RPMI7951 (cell line): Measurements from ENCODE around the gene PDZRN3. TPM values are rescaled to one million over a fixed set of nuclear protein-coding genes. Genes with fewer than 3 reads are reported as not detected.

Experiments used
- DNase-seq: peaks from one replicate; pipeline ENCODE4 v3.0.0-alpha.2; 2012; ENCODE audit warnings: low read depth
- total RNA-seq: library from RNA; depleted of rRNA; stranded (reverse); fragments of >200 nt; shearing (Covaris generic); gene quantifications from 2 replicates; pipeline ENCODE4 v1.2.3, GENCODE V29; 2014

PDZRN3 gene
- total RNA-seq, 1 experiment from 2014 or later: 3.8 TPM

GRCh38 chr3:73461547-73461946, 163.2 kb downstream of the PDZRN3 start:
- DNase-seq: no peak

GRCh38 chr3:73459711-73460110, 165.0 kb downstream of the PDZRN3 start:
- no peak for DNase-seq

- DNase-seq: no peak
Observed at GRCh38 chr3:73453666-73454065, 171.1 kb downstream of the PDZRN3 start.

GRCh38 chr3:73452729-73453128, 172.0 kb downstream of the PDZRN3 start:
- no peak for DNase-seq

GRCh38 chr3:73451301-73451944, 173.3 kb downstream of the PDZRN3 start:
- no peak for DNase-seq

DNA sequence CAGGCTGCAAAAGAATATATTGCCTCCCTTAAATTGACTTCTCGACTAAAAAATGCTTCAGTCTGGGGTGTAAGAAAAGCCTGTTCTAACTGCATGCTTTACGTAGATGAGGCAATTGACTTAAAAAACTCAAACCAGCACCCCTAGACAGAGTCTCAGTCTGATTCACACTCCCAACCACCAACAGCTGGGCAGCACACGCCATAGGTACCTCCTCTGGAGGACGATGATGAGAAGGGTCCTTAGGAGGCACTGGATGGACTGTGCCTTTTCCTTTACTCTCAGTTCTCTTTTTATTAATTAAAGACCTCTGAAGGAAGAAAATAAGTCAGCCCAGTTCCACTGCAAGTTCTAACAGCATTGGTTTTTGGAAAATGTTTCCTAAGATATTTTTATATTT, 175.0 kb downstream of the PDZRN3 start:
- no peak for DNase-seq

GRCh38 chr3:73448761-73449301, 175.9 kb downstream of the PDZRN3 start:
- no peak for DNase-seq

DNA sequence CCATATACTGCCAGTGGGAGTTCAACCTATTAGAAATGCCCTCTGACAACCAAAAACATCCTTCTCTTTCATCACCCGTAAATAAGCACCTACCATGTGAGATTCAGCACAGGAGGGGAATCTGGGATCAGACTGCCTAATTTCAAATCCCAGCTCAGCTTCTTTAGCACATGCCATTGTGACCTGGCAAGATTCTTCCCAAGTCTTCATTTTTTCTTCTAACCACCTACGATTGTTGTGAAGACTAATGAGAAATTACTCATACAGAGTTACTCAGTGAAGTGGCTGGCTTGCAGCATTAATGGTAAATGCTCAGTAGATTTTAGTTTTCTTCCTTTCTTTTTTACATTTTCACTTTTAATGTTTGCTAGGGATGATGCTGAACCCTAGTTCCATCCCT, 176.7 kb downstream of the PDZRN3 start:
- no peak for DNase-seq

GRCh38 chr3:73447111-73447510, 177.6 kb downstream of the PDZRN3 start:
- DNase-seq: no peak

DNA sequence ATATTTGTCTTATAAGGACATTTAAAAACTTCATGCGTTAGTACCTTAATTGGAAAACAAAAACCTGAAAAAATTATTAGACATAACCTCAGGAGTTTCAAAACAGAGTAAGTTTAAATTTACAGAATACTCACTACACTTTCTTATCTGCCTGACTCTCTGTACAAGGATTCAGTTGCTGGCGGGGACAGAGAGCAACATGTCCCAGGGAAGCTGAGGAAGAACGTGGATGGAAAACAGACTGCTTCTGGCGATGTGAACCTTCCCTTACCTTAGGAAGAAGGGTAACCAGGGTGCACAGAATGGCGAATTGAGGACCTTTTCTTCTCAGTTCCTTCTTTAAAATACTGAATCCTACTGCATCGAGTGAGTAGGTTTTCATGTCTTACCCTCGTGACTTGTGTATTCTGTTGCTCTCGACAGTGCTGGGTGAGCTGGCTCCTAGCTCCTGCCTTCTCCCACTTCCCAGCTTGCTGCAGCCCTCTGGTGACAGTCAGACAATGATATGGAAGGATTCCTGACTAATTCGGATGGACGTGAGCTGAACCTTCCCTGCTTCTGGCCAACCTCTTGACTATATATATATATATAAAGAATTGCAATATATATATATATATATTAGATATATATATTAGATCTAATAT, 178.2 kb downstream of the PDZRN3 start:
- no peak for DNase-seq

DNA sequence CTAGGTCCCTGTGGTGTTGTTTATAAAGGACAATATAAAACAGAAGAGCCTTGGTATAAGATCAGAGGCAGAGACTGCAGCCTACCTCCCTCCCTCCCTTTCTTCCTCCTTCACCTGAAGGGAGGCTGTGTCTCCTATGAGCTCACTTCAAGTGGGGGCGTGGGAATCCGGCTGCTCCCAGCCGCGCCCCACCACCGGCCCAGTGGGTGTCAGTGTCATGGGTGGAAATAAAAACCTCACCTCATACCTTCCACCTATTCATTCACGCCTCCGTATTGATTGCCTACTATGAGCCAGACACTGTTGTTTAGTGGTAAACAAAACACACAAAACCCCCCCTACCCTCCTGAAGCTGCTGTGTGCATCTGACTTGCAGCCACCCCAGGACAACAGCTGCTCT, 181.9 kb downstream of the PDZRN3 start:
- DNase-seq: no peak

- no peak for DNase-seq
Observed at GRCh38 chr3:73442152-73442551, 182.6 kb downstream of the PDZRN3 start.

DNA sequence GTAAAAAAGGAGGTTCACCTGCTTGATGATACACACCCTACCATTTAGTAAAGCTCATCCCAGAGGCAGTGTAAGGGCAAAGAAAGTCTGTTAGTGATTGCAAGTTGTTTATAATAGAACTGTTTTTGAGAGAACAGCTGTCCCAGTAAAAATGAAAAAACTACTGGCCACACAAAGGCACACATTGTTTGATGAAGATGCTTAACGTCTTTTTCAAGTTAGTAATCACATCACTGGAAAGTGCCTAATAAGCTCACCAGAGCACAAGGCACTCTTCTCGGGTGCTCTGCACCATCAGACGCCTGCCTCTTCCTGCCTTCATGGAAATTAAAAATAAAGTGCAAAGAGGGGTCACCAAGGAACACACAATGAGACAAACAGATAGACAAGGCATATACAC, 186.9 kb downstream of the PDZRN3 start:
- peak; percentile 47 for DNase-seq

- no peak for DNase-seq
Observed at GRCh38 chr3:73435055-73435454, 189.7 kb downstream of the PDZRN3 start.

- DNase-seq: no peak
Observed at GRCh38 chr3:73433687-73434086, 191.1 kb downstream of the PDZRN3 start.

DNA sequence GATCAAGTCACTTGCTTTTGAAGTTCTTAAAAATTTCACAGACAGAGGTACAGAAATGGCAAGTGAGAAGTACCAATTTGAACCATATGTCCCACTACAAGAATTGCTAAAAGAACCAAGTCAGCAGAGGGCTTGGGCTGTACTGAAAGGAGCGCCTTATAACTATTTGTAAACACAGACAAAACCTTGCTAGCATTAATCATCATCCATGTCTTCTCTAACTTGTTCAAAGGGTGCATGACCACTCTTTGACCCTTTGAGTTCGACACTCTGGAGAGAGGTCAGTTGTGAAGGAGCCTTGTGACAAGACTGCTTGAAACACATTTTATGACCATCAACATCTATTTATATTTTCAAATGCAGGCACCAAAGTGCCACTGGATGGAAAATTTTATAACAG, 191.7 kb downstream of the PDZRN3 start:
- no peak for DNase-seq

GRCh38 chr3:73432706-73433032, 192.1 kb downstream of the PDZRN3 start:
- DNase-seq: no peak

- DNase-seq: peak; percentile 30
Observed at GRCh38 chr3:73432023-73432705, 192.6 kb downstream of the PDZRN3 start.

DNA sequence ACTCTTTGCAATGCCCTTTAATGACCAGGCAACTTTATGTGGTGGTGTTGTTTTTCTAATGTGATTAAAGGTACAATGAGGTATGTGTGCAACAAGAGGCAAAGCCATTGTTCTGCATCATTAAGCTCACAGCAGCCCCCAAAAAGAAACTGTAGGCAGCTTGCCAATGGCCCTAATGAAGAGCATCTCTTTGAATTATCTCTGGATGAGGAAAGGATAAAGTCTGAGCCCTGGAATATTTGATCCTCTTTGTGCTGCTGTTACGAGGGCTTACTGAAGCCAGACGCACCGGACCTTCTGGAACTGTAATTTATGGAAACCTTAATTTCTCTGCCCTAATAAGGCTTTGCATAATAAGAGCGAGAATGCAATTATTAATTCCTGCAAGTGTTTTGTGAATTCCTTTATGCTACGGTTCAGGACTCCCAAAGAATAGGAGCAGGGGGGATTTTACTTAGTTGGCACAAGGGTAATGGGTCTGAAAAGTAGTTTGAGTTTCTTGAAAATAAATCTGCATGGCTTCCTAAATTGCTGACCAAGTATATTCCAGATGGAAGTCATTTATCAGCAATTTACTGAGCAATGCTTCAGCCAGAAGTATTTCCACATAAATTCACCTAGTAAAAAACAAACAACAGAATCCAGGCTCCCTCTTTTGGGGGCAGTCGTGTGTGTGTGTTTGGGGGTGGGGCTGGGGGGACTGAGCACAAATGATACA, 193.4 kb downstream of the PDZRN3 start:
- no peak for DNase-seq

GRCh38 chr3:73427048-73427706, 197.6 kb downstream of the PDZRN3 start:
- no peak for DNase-seq

GRCh38 chr3:73426606-73427005, 198.1 kb downstream of the PDZRN3 start:
- DNase-seq: no peak

DNA sequence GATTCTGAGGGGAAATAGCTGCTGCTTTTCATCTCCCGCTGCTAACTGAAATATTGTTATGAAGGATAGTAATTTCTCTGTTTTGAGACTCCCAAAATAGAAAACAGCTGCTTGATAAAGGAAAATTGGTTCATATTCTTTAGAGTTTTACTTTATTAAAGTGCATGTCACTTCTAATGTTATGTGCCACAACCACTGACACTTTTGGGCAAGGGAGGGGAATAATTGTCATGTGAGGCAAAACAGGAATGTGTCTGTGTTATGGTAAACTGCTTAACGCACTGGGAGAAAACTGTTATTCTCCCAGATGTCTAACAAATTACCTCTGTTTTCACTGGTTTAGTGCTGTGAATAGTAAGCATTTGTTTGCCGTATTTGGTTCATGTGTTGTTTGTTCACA, 201.6 kb downstream of the PDZRN3 start:
- DNase-seq: no peak
